GM21390 (cell line): Measurements from ENCODE around the gene OBP2B.
"Not testable (repeated sequence)": the region's sequence is repeated elsewhere in the genome, so short reads cannot be mapped to it uniquely, and the experiment has no call there.

Source experiments
- ATAC-seq: cut with Tn5 transposase; IDR thresholded peaks from one replicate; pipeline ENCODE4 v1.9.1; 2021; ENCODE audit not compliant: unreplicated experiment

Gene OBP2B

DNA sequence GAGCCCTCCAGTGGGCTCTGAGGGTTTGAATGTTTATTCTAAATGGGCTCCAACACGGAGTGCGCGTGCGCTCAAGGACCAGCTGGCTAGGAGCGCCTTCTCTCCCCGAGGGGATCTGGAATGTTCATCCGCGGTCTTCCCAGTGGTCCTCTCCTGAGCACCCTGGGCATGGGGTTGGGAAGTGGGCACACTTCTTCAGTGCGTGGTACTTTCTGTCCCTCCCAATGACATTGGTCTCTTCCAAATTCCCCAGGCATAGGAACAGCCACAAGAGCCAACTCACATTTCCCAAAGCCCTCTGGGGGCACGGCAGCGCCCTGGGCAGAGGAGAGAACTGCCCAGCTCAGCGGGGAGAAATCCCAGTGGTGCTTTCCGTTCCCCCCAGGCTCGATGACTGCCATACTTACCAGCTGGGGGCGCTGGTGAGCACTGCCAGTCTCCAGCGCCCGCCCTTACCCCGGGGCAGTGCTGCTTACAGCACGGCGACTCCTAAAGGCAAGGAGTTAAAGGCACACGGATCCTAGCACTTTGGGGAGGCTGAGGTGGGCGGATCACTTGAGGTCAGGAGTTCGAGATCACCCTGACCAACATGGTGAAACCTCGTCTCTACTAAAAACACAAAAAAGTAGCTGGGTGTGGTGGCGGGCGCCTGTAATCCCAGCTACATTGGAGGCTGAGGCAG lies 29.9 kb upstream of the OBP2B start:
- ATAC-seq = no peak

DNA sequence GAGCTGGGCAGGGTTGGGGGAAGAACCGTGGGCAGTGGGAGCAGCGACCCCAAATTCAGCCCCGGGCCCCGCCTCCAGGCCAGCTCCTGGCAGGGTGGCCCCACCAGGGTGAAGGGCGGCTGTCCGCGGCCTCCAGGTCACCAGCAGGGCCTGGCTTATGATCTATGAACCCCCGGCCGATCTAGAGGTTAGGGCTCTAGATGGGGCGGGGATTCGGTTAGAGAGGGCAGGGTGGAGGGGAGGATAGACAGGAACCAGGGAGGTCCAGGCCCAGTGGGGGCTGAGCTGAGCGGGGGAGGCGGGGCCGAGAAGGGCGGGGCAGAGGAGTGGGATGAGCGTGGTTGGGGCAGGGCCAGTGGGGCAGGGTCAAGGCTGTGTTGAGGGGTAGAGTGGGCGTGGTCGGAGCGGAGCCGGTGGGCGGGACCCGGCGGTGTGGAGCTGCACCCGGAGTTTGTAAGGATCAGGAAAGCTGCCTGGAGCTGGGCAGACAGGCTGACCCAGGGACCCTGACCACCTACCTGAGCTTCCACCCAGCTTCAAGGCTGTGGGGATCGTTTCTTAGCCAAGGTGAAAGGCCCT lies 29.3 kb upstream of the OBP2B start:
- no peak for ATAC-seq

DNA sequence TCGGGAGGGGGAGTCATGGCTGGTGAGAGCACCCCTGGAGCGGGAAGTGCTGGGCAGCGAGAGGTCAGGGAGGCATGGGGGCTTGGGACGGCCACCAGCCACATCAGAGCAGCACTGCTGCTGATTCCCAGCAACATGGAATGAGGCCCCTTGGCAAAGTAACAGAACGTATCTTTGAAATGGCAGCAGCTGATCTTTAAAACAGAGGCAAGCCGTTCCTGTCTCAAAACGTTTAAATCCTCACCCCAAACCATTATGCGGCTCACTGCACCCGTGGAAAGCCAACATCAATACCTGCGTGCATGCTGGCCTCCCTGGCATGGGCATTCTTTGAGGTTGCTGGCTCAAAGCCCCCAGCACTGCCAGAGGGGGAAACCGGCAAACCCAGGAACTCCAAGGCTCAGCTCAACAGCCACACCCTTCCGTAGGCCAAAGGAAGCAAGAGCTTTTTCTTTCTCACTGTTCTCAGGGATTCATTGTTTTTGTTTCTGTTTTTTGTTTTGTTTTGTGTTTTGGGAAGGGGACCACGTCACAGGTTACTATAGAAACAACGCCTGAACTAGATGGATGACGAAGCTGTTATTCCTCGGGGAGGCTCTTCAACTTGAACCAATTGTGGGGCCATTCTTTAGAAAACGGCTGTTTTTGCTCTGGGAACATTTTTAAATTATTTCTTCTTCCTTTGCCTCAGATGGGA lies 28.1 kb upstream of the OBP2B start:
- no peak for ATAC-seq

DNA sequence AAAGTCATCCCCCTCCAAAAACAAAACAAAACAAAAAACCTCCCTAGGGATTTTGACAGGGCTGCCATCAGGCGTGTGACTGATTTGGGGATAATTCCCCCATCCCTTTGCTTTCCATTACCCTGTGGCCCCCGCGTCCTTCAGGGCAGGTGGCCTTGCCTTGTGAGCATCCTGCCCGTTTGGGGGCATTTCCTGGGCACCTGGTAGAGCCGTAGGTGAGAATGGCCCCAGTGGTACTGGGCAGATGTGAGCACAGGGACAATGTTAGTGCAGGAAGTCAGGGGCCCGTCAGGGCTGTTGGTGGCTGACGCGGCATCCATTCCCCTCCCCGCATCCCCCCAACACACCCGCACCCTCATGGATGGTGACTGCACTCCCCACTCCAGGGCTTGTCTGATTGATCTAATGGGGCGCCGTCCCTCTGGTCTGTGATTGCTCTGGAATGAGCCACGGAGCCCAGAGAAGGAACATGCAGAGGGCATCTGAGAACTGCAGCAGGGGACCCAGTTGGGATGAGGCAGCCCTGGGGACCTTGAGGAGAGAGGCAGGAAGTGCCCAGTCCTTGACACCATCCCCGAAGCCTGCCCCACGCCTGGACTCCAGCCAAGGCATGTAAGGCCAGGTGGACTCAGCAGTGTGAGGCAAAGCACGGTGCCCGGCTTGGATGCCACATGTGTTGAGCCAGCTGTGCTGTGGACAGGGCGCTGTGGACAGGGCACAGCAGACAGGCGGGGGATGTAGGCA lies 27.4 kb upstream of the OBP2B start:
- ATAC-seq = not testable (repeated sequence)

DNA sequence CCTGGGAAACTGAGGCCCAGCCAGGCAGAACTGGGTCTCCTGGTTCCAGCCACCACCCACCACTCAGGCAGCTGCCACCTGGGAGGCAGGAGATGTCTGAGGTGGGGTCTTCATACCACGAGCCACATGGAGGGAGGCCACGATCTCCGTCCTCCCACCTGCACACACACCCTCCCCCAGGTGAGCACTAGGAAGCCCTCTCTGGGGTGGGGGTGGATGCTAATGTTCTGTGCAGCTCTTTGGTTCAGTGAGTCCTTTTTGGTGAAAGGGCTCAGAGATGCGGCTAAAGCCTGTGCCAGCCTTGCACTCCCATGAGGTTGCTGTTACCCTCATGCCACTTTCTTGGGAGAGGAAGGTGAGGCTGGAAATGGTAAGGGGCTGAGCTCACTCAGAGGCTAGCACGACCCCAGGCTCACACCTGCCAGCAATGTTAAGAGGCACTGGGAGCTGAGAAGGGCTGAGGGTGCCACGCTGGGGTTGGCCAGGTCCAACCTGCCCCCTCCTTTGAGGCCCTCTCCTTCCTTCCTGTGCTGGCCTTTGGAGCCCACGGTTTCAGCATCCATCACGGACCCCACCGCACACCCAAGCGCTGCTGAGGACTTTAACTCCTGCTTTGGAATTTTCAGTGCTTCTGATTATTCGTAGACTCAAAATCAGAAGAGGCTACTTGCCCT lies 26.6 kb upstream of the OBP2B start:
- no peak for ATAC-seq

DNA sequence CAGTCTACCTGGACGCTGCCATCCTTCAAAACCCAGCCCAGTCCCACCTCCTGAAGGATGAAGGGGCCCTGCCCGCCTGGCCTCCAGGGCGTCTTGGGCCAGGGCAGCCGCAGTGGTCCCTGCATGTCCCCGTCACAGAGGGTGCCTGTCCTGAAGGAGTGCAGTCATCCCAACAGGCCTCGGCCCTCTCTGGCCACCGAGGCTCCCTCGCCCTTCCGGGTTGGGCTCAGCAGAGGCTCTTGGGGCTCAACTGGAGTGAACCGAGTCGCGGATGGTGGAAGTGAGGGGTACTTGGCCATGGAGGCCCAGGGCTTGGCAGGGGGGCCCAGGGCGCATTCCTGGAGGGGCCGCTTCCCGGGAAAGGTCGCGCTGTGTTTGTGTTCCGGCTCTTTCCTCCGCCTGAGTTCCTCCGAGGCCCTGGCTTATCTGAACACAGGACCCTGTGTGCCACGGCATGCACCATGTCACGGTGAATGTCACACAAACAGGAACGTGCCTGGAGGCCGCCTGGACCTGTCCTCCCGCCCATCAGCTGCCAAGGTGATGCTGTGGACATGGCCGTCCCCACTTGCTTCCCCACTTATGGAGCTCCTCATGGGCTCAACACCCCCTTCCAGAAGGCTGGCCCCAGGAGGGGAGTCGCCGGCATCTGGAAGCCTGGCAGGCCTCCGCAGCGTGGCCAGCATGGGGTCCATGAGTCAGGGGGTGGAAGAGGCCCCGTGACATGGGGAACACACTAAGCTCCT lies 25.7 kb upstream of the OBP2B start:
- no peak for ATAC-seq

DNA sequence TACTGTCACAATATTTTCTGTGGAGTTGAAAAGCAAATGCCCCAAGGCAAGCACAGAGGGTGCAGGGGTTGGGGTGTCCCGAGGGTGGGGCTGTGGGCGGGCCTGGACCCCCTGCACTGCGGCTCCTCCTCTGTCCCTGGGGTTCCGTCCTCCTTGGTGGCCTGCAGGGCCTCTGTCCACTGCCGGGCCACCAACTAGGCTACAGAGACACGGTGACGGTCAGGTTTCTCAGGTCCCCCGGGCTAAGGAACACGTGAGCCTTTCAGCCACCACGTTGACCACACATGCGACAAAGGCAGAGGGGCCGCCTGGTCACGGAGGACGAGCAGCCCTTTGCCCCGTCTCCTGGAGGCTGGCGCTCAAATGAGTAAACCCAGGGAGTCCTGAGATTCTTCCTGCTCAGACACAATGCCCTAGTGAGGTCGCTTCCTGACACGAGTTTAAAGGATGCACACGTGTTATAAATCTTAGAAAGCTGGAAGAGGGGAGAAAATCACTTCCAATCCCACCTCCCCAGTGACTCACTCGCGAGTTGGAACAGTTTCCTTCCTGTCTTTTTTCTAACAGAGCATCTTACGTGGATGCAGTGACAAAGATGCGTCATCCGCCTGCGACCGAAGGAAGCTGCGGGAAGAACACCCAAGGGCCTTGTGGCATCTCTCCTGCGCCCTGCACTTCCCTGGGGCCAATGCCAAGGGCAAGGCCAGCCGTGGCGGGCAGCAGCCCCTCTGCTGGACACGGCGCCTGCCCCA lies 24.8 kb upstream of the OBP2B start:
- no peak for ATAC-seq

DNA sequence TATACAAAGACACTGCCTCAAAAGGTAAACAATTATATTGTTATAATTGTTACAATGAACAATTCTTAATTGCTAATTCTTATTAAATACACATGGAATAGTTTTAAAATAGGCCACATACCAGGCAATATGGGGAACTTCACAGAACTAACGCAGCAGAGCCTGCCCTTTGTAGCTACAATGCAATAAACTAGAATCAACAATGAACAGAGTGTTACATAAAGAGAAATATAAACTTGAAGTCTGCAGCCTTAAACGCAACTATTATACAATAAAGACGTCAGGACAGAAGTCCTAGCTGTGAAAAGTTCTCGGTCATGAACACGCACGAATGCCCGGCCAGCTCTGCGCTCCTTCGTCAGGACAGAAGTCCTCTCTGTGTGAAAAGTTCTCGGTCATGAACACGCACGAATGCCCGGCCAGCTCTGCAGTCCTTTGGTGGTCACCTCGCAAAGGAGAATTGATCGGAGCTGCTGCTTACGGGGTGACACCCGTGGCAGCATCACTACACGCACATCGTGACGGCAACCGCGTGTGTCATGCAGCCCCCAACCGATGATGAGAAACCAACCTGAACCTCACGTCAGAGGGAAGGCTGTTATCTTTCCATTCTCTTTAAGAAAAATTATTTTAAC lies 23.0 kb upstream of the OBP2B start:
- ATAC-seq = not testable (repeated sequence)

DNA sequence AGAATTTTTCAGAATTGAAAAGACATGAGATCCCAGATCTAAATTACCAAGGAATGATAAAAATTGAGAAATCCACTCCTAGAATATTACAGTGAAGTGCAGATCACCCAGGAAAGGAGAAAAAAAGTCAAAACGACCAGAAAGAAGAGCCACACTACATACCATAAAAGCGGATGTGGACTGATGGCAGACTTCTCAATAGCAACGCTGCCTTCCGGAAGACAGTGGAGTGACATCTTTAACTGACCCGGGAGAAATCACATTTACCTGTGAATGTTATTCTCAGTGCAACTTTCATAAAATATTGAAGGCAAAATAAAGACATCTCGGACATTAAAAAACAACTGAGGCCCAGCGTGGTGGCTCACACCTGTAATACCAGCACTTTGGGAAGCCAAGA lies 21.5 kb upstream of the OBP2B start:
- ATAC-seq = not testable (repeated sequence)

DNA sequence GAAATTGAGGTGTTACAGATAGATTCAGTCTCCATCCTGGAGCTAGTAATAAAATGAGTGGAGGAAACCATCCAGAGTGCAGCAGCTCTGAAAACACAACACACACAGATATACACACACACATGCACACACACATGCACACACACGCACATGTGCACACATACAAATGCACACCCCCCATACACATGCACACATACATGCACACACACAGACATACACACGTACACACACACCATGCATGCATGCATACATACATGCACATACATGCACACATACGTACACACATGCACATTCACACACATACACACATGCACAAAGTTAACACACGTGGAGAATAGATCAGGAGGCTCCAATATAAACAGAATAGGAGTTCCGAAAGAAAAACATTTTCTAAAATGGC lies 21.0 kb upstream of the OBP2B start:
- no peak for ATAC-seq

DNA sequence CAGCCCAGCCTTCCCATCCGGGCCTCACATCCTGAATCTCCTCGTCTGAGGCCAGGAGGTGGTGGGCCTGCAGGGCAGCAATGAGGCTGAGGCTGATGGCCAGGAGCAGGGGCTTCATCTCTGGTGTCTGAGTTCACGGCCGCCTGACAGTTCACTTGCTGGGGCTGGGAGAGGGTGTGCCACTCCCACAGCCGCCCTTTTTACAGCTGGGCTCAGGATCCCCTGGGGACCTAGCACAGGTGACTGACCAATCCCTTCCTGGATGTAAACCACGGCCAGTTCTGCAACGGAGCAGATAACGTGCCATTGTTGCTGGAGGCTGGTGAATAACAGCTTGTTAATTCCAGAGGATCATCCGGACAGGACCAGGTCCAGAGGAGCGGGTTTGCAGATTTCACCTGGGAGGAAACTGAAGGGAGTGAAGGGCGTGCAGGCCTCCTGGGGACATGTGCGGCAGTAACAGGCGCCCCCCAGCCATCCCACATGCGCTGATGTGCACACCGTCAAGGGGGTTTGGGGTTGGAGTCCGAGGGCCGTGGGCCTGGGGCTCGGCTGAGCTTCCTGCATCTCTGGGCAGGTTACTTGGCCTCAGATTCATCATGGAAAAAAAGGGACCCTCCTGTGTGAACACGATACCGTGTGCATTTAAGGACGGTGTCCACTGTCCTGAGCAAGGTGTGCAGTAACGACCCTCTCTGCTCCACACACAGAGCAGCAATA lies 19.6 kb upstream of the OBP2B start:
- ATAC-seq = not testable (repeated sequence)

DNA sequence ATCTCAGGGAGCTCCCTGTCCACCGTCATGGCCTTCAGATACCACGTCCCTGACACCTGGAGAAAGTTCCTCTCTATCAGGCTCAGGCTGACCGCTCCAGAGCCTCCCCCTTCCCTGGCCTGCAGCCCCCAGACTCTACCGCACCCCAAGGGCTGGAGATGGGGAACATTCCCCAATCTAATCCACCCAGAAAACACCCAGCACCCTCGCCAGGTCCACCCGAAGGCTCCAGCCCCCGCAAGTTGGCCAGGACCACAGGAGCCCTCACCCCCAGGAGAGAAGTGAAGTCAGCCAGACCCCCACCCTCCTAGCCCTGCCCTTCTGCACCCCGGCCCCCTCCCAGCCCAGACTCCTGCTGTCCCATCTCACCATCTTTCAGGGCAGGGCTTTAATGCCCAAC lies 18.9 kb upstream of the OBP2B start:
- not testable (repeated sequence) for ATAC-seq

DNA sequence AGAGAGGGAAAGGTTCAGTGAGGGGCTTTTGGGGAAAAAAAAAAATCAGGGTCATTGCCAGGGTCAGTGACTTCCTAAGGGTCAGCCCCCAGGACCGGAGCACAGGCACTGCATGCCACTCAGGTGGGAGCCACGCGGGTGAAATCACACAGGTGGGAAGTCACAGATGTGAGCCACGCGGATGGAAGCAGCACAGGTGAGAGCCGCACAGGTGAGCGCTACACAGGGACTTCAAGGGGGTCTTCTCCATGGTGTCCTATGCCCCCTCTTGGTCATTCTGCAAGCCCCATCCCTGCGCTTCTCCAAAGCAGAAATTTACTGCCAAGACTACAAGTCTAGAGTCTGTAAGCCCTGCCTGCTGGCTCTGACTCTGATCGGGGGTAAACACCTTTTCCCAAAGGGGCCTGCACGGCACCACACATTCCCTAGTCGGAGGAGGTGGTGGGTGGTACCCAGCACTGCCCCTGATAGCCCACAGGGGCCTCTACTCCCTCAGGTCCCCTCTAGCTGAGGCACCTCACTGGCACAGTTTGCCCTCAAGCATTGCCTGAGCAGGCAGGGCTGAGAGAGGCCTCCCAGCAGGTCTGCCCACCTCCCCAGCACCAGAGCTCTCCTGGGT lies 18.3 kb upstream of the OBP2B start:
- no peak for ATAC-seq

DNA sequence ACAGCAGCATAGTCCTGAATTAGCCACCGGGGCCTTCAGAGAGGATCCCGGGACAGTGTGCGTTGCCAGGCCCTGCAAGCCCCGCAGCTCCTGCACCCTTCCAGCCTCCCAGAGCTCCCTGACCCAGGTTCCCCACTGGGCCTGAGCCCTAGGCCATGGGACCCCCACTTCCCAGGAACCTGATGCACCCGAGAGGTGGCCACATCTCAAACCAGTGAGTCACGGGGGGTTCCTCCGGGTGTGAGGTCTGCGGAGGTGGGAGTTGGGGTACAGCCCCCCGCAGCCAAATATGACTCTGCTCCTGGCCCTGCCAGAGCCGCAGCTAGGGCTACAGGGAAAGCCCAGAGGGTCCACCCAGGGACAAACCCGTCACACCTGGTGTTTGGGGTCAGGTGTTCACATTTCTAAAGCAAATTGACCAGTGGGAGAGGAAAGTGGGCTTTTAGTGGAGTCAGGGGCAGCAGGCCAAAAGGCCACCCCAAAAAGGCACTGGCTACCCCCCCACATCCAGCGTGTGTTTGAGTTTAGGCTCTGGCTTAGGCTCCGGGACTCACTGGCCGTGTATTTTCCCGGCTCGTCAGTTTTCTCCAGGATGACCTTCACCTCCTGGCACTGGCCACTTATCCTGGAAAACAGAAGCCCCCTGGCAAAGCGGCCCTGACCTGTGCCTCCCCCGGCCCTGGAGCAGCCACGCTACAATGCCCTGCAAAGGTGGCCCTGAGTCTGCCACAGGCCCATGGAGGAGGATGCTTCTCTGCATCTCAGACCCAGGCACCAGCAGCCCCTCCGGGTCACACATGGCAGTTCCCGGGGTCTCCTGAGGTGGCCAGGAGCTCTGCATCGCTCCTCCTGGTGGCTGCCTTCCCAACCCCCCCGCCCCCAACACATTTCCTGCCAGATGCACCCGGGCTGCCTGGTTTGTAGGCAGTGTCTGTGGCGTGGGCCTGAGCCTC lies 17.4 kb upstream of the OBP2B start:
- ATAC-seq = no peak

DNA sequence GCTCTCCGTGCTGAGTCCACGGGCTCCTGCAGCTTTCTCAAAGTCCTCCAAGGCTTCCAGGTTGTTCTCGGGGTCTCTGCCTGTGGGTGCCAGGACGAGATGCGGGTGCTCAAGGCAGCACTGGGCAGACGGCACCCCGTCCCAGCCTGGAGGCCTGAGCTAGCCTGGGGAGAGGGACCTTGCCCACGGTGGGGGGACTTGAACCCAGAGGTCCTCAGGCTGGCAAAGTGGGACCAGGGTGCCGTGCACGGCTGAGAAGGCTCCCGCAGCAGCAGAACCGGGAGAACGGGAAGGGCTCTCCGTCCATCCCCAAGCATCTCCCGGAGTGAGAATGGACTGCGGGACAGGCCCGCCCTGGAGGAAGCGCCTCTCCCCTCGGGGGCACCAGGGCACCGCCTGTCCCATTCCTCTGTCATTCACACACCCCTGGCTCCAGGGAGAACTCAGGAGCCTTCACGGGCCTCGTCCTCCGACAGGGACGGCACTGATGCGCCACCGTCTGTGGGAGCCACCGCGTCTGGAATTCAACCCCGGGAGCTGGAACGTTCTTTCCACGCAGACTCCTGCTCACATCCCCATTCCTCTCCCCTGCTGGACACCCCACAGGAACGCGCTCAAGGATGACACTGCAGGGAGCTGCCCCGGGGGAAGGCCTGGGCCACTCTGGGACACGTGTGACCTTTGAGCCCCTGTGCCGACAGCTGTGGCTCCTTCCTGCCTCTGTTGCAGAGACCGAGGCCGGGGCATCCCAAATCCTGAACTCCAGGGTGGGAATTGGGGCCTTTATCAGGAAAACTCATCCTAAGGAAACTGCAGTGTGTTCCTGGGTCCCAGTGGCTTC lies 16.3 kb upstream of the OBP2B start:
- no peak for ATAC-seq

DNA sequence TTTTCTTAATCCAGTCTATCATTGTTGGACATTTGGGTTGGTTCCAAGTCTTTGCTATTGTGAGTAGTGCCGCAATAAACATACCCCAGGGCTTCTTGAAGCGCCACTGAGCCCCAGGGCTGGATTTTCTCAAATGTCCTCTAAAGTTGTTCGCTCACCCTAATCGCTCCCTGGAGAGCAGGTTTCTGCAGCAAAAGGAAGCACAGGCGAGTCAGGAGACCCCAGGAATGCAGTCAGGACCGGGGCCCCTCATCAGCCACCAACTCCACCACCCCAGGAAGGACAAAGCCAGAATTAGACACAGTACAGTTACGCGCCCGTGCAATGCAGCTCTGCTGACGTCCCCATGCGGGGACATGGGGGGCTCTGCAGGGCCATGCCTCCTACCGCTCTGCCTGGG lies 15.7 kb upstream of the OBP2B start:
- no peak for ATAC-seq
